GM18867 (cell line): ENCODE data around the gene RAB31.
"Not testable (repeated sequence)": the region's sequence is repeated elsewhere in the genome, so short reads cannot be mapped to it uniquely, and the experiment has no call there.

Source experiments
- ATAC-seq: cut with Tn5 transposase; IDR thresholded peaks from one replicate; pipeline ENCODE4 v1.9.1; 2021; ENCODE audit warnings: mild to moderate bottlenecking, moderate library complexity; ENCODE audit not compliant: unreplicated experiment

The RAB31 gene

GRCh38 chr18:9708057-9708433 lies at the start of gene RAB31:
Gene RAB31 (plus strand): TSS chr18:9708301. CDS start chr18:9708406, 105 bp downstream.
- peak; percentile 43 for ATAC-seq

- no peak for ATAC-seq
Observed at GRCh38 chr18:9659499-9660375, 48.4 kb upstream of the RAB31 start.

- no peak for ATAC-seq
Observed at GRCh38 chr18:9661564-9661963, 46.5 kb upstream of the RAB31 start.

GRCh38 chr18:9663377-9663776 lies 44.7 kb upstream of the RAB31 start:
- no peak for ATAC-seq

- no peak for ATAC-seq
Observed at GRCh38 chr18:9665314-9665713, 42.8 kb upstream of the RAB31 start.

- no peak for ATAC-seq
Observed at GRCh38 chr18:9666548-9666947, 41.6 kb upstream of the RAB31 start.

- ATAC-seq: no peak
Observed at GRCh38 chr18:9669016-9669415, 39.1 kb upstream of the RAB31 start.

GRCh38 chr18:9671214-9671613 lies 36.9 kb upstream of the RAB31 start:
- no peak for ATAC-seq

- peak; percentile 98 for ATAC-seq
Observed at GRCh38 chr18:9673296-9674251, 34.5 kb upstream of the RAB31 start.

GRCh38 chr18:9678216-9678615 lies 29.9 kb upstream of the RAB31 start:
- ATAC-seq: not testable (repeated sequence)

- ATAC-seq: no peak
Observed at GRCh38 chr18:9679125-9679524, 29.0 kb upstream of the RAB31 start.

GRCh38 chr18:9681217-9681616 lies 26.9 kb upstream of the RAB31 start:
- no peak for ATAC-seq

- ATAC-seq: no peak
Observed at GRCh38 chr18:9682572-9682971, 25.5 kb upstream of the RAB31 start.

- no peak for ATAC-seq
Observed at GRCh38 chr18:9683418-9684396, 24.4 kb upstream of the RAB31 start.

GRCh38 chr18:9684881-9685614 lies 23.1 kb upstream of the RAB31 start:
- no peak for ATAC-seq

GRCh38 chr18:9685615-9685890 lies 22.5 kb upstream of the RAB31 start:
- ATAC-seq: no peak

GRCh38 chr18:9688036-9688741 lies 19.9 kb upstream of the RAB31 start:
- ATAC-seq: no peak

- no peak for ATAC-seq
Observed at GRCh38 chr18:9689253-9689652, 18.8 kb upstream of the RAB31 start.

GRCh38 chr18:9690418-9691188 lies 17.5 kb upstream of the RAB31 start:
- no peak for ATAC-seq
